Mucosa of stomach (tissue), 1 donor: Measurements from ENCODE around the gene TGFBR3.

ENCODE experiments used
- H3K27me3 ChIP-seq: one replicate; pipeline ENCODE4 v1.7.0; 2013; ENCODE audit warnings: mild to moderate bottlenecking, low read length; ENCODE audit not compliant: control insufficient read depth, insufficient read depth
- H3K36me3 ChIP-seq: one replicate; pipeline ENCODE4 v1.7.0; 2013; ENCODE audit warnings: low read length; ENCODE audit not compliant: control insufficient read depth, insufficient read depth
- H3K4me1 ChIP-seq: one replicate; pipeline ENCODE4 v1.7.0; 2013; ENCODE audit warnings: mild to moderate bottlenecking, low read length; ENCODE audit not compliant: control insufficient read depth, insufficient read depth
- H3K4me3 ChIP-seq: one replicate; pipeline ENCODE4 v1.7.0; 2013; ENCODE audit warnings: low read length
- H3K9ac ChIP-seq: one replicate; pipeline ENCODE4 v1.7.0; 2013; ENCODE audit warnings: mild to moderate bottlenecking, low read length, moderate library complexity
- H3K9me3 ChIP-seq: one replicate; pipeline ENCODE4 v1.7.0; 2013; ENCODE audit warnings: mild to moderate bottlenecking, low read length, moderate library complexity; ENCODE audit not compliant: control insufficient read depth
- donor health status: Pancreatic carcinoma.

The TGFBR3 gene

DNA sequence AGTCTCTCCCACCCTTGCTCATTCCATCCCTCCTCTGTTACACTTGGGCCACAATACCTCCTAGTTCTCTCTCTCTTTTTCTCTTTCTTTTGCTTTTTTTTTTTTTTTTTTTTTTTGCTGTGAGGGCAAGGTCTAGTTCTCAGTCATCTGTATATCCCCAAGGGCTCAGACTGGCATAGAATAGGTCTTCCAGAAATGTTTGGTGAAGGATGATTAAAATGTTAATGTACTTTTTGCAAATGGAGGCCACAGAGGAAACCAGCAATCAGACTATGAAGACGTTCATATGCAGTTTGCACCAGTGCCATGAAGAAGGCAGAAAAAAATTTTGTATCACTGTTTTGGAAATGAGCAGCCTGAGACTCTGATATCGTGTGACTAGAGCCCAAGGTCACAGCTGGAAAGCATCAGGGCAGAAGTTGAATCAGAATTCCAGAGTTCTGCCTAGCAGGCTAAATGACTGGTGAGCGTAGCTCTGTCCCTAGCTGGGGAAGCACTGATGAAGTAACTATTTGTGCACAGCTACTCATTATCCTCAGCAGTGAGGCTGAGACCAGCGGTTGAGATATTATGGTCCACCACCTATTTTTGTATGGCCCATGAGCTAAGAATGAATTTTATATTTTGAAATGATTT is 186.5 kb downstream of the TGFBR3 start:
- no peaks in the 10 kb centered on the region for H3K9me3 ChIP-seq
- H3K27me3 ChIP-seq = no peaks in the 10 kb centered on the region
- H3K9ac ChIP-seq = no peak overlapping the region
- H3K4me3 ChIP-seq = no peak overlapping the region
- H3K4me1 ChIP-seq = no peaks in the 10 kb centered on the region
- no peaks in the 10 kb centered on the region for H3K36me3 ChIP-seq

DNA sequence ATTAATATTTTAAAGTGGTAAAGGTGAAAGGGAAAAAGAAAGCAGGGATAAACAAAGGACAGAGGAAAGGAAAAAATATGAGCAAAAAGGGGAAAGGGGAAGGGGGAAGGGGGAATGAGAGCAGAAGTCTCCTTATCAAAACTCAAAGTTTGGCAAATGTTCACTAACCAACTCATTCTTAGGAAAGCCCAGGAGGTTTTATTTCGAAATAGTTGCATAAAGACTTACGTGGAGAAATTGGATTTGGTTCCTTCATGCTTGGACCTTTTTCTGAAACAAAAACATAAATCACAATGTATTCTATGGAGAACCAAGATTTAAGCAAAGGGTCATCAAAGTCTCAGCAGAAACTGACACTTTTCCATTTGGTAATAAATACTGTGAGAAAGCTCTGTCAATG is 188.1 kb downstream of the TGFBR3 start:
- Histone ChIP-seq H3K36me3 (no peaks in the 10 kb centered on the region), H3K27me3 (no peaks in the 10 kb centered on the region), H3K9me3 (no peaks in the 10 kb centered on the region), H3K4me1 (no peaks in the 10 kb centered on the region), H3K9ac (no peak overlapping the region), H3K4me3 (no peak overlapping the region)

DNA sequence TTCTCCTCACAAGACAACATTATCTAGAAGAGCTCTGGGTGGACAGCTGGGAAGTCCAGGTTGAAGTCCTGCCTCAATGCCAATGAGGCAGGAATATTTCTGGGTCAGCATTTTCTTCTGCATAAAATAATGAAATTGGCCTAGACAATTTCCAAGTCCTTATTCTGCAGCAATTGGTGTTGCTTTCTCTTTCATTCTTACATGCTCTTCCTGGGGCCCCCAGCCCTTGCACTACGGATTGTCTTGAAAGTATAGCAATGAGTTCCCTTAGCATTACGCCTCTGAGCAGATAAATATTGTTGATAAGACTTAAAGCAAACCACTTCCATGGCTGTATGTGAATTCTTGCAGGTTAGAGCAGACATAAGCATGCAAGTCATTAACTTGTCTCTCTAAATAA is 188.5 kb downstream of the TGFBR3 start:
- H3K36me3 ChIP-seq = no peaks in the 10 kb centered on the region
- no peak overlapping the region for H3K9ac ChIP-seq
- no peak overlapping the region for H3K4me3 ChIP-seq
- no peaks in the 10 kb centered on the region for H3K4me1 ChIP-seq
- H3K27me3 ChIP-seq = no peaks in the 10 kb centered on the region
- H3K9me3 ChIP-seq = no peaks in the 10 kb centered on the region

DNA sequence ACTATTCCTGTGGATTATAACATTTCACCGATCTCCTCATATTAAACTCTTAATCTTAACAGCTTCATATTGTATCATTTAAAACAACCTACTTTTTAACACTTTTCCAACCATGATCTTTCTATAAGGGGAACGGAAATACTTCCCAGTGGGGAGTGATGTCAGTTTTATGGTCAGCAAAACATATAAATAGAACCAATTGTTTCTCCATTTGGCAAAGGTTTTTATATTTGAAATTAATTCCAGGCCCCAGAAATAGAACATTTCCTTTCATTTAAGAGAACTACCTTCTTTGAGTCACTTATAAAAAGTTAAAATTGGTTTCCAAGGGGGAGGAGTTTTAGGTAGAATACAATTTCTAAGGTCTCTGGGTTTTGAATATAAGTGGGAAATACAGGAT is 189.6 kb downstream of the TGFBR3 start:
- H3K9ac ChIP-seq = no peak overlapping the region
- H3K4me1 ChIP-seq = no peaks in the 10 kb centered on the region
- no peaks in the 10 kb centered on the region for H3K27me3 ChIP-seq
- H3K36me3 ChIP-seq = no peaks in the 10 kb centered on the region
- H3K9me3 ChIP-seq = no peaks in the 10 kb centered on the region
- no peak overlapping the region for H3K4me3 ChIP-seq

DNA sequence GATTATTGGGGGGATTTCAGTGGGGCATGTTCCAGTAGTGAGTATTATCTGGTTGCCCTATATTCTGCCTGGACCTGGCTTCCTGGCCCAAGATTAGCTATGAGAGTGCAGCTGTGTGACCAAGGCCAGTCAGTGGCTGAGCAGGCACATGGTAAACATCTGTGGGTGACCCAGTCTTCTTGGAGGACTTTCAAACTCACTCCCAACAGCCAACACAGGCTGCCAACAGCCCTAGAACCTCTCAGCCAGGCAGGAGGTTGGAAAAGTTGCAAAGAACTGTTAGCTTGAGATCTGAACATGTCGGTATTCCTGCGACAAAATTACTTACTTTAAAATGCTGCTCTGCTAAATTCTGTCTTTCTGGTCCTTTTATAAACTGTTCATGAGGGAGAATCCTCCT is 192.4 kb downstream of the TGFBR3 start:
- Histone ChIP-seq H3K36me3 (no peaks in the 10 kb centered on the region), H3K27me3 (no peaks in the 10 kb centered on the region), H3K4me1 (no peaks in the 10 kb centered on the region), H3K4me3 (no peak overlapping the region), H3K9ac (no peak overlapping the region), H3K9me3 (no peaks in the 10 kb centered on the region)

DNA sequence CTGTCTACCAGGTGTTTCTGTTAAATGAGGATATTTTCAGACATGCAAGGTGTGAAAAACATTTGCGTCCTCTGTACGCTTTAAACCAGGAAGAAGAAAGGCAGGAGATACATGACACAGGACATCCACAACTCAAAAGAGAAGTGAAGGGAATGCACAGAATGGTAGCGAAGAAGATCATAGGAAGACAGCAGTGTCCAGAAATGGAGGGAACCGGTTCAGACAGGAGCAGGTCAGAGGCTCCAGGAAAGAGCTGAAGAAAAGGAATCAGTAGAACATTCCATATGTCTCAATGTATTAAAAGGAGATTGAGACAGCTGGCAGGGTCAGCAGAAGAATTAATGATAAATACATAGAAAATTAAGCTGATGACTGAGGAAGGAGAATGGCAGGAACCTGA is 194.4 kb downstream of the TGFBR3 start:
- Histone ChIP-seq H3K4me1 (no peaks in the 10 kb centered on the region), H3K9ac (no peak overlapping the region), H3K36me3 (no peaks in the 10 kb centered on the region), H3K4me3 (no peak overlapping the region), H3K27me3 (no peaks in the 10 kb centered on the region), H3K9me3 (no peaks in the 10 kb centered on the region)

DNA sequence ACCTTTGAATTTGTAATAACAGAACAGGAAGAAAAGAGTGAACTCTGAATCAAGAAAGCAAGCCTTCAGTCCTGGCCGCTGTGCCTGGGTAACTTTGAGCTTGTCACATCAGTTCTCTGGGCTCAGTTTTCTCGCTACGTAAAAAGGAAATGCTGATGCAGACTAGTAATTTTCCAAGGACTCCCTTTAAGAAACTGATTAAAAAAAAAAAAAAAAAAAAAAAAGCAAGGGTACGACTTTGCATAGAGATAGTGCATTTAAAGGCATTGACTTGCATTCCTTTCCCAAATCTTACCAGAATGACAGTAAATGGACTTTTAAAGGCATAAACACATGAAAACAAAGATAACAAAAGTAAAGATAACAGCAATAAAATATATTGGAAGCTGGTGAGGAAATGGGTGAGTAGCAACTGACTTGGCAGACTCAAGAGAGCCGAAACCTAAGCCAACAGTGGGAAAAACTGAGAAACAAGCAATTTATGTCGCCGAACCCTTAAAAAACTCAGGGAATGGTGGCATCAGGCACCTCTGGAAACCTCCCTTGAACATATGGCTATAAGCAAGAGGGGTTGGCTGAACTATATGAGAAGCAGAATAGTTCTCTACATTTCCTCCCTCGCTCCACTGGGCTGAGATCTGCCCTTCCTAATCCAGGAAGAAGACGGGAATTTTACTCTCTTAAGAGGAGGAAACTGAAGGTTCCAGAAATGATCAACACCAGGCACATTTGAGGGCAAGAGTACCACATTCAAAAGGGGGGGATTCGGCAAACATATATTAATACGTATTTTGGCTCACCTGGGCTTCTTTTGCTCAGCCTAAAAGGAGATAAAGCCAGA is 196.1 kb downstream of the TGFBR3 start:
- Histone ChIP-seq H3K9me3 (no peaks in the 10 kb centered on the region), H3K4me3 (no peak overlapping the region), H3K27me3 (no peaks in the 10 kb centered on the region), H3K9ac (no peak overlapping the region), H3K36me3 (no peaks in the 10 kb centered on the region), H3K4me1 (peaks cover 3% of the 10 kb centered on the region)

DNA sequence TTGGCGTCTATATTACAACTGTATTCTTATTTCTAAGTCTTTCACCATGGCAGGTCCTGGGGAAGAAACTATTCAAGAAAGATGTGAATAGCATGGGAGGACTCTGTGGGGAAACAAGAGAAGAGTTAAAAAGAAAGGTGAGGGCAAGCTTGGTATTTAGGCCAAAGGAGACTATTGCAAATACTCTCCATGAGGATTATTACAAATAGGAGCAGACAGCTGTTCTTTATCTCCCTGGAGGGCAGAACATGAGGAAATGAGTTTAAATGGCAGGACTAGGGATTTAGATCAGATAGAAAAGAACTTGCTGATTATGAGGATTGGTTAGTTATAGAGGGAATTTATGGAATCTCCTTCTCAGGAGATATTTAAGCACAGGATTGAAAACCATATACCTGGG is 198.5 kb downstream of the TGFBR3 start:
- Histone ChIP-seq H3K9ac (no peak overlapping the region), H3K27me3 (no peaks in the 10 kb centered on the region), H3K9me3 (no peaks in the 10 kb centered on the region), H3K36me3 (peaks cover 6% of the 10 kb centered on the region), H3K4me3 (no peak overlapping the region), H3K4me1 (peaks cover 14% of the 10 kb centered on the region)

DNA sequence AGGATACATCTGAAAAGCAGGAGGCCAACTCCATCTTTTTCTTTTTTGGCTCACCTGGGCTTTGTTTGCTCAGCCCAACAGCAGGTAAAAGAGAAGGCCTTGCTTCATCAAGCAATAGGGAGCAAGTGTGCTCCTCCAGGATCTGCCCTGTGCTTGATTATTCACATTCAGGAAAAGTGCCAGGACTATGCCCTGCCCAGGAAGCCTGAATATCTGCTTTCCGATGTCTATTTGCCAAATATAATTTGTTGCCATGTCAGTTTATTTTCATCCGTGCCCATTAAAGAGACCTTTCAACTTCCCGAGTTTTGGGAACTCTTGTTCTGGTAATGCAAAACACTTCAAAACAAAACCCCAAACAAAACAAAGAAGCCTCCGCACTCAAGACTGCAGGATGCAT is 200.0 kb downstream of the TGFBR3 start:
- H3K36me3 ChIP-seq = peaks cover 6% of the 10 kb centered on the region
- H3K27me3 ChIP-seq = no peaks in the 10 kb centered on the region
- H3K4me3 ChIP-seq = no peak overlapping the region
- peaks cover 14% of the 10 kb centered on the region for H3K4me1 ChIP-seq
- H3K9ac ChIP-seq = no peak overlapping the region
- no peaks in the 10 kb centered on the region for H3K9me3 ChIP-seq

DNA sequence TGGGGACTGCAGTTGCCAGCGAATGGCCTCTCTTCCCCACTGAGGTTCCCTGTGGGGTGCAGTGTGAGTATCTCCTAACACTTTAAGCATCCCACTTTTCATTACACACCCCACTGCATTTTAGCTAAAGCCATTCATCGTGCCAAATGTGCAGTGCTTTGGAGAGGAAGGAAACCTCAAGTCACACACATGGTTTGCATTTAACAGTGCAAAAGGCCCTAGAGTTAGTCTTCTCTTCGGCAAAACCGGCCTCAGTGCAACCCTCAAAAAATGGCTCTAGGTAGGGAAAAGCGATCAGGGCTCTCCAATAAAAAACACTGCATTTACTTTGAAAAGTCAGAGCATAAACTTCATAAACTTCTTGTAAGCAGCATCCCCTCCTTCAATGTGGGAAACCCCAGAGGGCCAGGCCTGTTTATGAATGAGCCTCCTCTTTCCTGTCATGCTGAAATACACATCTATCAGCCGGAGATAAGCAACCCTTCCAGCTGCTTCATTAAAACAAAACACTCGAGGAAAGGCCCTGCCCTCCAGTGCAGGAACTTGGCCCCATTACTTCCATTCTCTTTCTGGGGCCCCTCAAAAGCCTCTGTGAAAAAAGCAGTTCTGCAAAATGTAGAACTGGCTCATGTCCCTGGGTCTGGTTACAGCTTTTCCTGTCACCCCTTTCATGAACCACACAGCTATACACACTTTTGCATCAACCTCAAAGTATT is 201.3 kb downstream of the TGFBR3 start:
- no peaks in the 10 kb centered on the region for H3K9me3 ChIP-seq
- H3K4me3 ChIP-seq = no peak overlapping the region
- peaks cover 14% of the 10 kb centered on the region for H3K4me1 ChIP-seq
- peaks cover 6% of the 10 kb centered on the region for H3K36me3 ChIP-seq
- H3K9ac ChIP-seq = no peak overlapping the region
- no peaks in the 10 kb centered on the region for H3K27me3 ChIP-seq

DNA sequence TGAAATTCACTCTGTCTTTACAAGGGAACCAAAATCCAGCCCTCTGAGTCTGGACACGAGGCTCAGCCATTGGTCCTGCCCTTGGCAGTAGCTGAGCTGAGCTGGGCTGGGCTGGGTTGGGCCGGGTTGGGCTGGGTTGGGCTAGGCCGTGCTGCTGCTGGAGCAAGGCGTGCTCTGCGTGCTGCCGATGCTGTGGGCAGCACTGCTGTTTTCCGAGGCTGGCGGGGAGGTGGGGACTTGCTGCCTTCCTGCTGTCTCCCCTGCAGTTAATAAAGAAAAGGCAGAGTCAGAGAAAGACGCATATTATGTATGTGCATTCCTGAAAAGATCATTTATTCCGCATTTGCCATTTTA is 202.4 kb downstream of the TGFBR3 start:
- H3K9ac ChIP-seq = no peak overlapping the region
- no peak overlapping the region for H3K4me3 ChIP-seq
- peaks cover 6% of the 10 kb centered on the region for H3K36me3 ChIP-seq
- H3K9me3 ChIP-seq = no peaks in the 10 kb centered on the region
- no peaks in the 10 kb centered on the region for H3K27me3 ChIP-seq
- peaks cover 14% of the 10 kb centered on the region for H3K4me1 ChIP-seq

DNA sequence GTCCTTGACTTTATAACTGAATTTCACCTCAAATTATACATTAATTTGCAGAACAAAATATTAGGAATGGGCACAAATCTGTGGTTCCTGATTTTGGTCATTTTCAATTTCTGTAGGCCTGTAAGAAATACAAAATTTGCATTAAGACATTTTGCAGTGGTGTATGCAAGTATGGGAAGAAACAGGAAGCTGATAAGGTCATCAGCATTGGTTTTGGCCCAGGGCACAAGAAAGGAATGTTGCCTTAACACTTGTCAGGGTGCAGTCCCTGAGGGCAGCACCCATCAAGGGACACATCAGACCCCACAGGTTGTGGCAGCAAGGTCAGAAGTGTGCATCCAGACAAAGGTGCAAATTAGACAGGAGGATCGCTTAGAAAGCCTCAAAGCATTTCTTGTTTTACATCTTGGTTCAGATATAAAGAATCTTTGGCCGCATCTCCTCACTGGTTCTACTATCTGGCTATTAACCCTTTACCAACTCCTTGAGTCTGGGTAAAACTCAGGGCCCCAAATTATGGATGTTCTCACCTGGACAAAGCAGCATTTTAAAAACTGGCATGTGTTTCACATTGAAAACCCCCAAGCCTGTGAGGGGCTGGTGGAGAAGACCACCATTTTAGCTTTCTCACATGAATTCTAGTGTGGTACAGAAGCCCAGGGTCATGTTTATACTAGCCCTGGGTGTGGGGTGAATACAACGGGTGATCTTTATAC is 202.9 kb downstream of the TGFBR3 start:
- peaks cover 14% of the 10 kb centered on the region for H3K4me1 ChIP-seq
- no peaks in the 10 kb centered on the region for H3K27me3 ChIP-seq
- H3K4me3 ChIP-seq = no peak overlapping the region
- H3K9me3 ChIP-seq = no peaks in the 10 kb centered on the region
- H3K36me3 ChIP-seq = peaks cover 6% of the 10 kb centered on the region
- no peak overlapping the region for H3K9ac ChIP-seq
